Measurements from ENCODE around the gene APC2. TPM values are rescaled to one million over a fixed set of nuclear protein-coding genes. Genes with fewer than 3 reads are reported as not detected.
A peak's percentile ranks its signal among the peaks of the same experiment; 100 is the strongest.

Gene APC2
- total RNA-seq, 1 experiment from 2014 or later = 1.4 TPM

DNA sequence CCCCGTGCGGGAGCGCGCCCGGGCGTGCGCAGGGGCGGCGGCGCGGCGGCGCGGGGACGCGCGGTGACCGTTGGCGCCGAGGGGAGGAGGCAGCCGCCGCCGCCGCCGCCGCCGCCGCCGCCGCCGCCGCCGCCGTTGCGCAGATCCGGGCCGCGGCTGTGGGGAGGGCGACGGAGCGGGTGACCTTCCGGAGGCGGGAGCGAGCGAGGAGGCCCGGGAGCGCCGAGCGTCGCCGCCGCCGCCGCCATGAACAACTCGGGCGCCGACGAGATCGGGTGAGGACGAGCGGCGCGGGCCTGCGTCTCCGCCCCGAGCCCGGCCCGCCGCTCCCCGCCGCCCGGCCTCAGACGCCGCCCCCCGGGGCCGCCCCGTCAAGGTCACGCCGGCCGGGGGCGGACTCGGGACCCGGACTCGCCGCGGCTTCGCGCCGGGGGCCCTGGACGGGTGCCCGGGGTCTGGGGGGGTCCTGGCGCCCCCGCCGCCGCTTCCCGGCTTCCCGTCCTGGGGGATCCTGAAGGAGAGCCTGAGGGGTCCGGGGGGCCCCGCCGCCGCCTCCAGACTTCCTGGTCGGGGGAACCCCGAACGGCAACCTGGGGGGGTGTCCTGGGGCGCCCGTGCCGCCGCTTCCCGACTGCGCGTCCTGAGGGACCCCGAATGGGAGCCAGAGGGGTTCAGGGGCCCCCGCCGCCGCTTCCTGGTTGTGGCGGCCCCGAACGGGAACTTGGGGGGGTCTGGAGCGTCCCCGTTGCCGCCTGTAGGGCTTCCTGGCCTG is 42.2 kb upstream of the APC2 start, which contains the start of gene DAZAP1:
TSS of gene DAZAP1 (plus strand) at position 59 of the 772 bp plus-strand sequence. CDS start at position 247, 188 bp downstream.
- POLR2A ChIA-PET = no interaction called here
- ATAC-seq (no peak), DNase-seq (ENCODE audit: low spot score) (no peak)
- CTCF ChIA-PET = no interaction called here
- Mint-ChIP-seq H3K27me3 (ENCODE audit: low read depth) (peaks cover 4% of the 10 kb centered on the region; the same call in 1 of the 2 replicates), H3K4me1 (peaks cover 43% of the 10 kb centered on the region), H3K9me3 (no peaks in the 10 kb centered on the region), H3K4me3 (peak within 1 kb of the TSS; percentile 71), H3K36me3 (peaks cover 16% of the 10 kb centered on the region), H3K27ac (peak within 1 kb of the TSS; percentile 96)
- TF ChIP-seq JUN (CRISPR knock-in tag; IDR thresholded peaks at IDR 0.05) (no peak), TP53 (CRISPR knock-in tag; IDR thresholded peaks at IDR 0.05) (no peak)

DNA sequence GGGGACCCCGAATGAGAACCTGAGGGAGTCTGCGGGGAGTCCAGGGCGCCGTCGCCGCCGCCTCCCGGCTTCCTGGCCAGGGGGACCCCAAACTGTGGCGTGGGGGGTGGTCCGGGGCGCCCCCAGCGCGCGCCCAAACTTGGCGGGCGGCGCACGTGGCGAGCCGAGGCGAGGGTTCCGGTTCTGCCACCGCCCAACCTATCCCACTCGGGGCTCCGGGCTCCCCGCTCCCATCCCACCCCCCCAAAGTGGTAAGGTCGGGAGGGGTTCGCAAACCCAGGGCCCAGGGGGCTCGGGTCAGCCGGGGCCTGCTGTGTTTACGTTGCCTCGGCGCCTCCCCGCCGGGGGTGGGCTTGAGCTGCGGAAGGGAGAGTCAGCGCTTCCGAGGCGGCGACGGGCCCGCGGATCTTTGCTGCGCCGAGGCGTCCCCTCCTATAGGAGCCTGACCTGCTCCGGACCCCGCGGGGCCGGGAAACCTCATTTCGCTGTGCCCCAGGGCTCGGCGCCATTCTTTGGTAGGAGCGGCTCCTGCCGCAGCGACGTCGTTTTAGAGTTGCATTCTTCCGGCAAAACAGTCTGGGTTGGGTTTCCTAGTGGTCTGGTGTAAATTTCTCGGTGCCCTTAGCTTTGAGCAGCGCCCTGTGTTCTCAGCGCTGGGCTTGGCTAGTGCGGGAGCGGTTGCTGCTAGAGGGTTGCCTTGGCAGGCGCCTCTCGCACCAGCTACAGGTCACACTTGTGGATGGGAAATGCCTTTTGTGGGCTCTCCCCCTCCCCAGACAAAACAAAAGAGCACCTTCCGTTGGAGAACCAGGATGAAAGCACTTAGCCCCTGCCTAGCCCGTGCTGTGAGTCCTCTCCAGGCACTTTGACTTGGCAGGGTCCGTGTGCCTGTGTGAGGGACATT is 41.4 kb upstream of the APC2 start:
- Mint-ChIP-seq H3K27ac (peak overlapping the region; percentile 96), H3K27me3 (ENCODE audit: low read depth) (no peaks in the 10 kb centered on the region; the same call in 1 of the 2 replicates), H3K9me3 (no peaks in the 10 kb centered on the region), H3K4me1 (peaks cover 43% of the 10 kb centered on the region), H3K4me3 (peak overlapping the region; percentile 95), H3K36me3 (peaks cover 23% of the 10 kb centered on the region)
- POLR2A ChIA-PET = interaction anchor here (1.0 kb wide), 1 partner anchor 27 kb away, joined by 3 read pairs; no protein-coding TSS in a partner anchor
- ATAC-seq (no peak), DNase-seq (ENCODE audit: low spot score) (peak; percentile 48)
- CTCF ChIA-PET = interaction anchor here (0.6 to 0.7 kb wide), 4 partner anchors 48 to 1696 kb away, joined by 3 read pairs; no protein-coding TSS in a partner anchor
- TF ChIP-seq ATF1 (CRISPR knock-in tag; IDR thresholded peaks at IDR 0.05) (no peak), ZNF232 (CRISPR knock-in tag; IDR thresholded peaks at IDR 0.05) (no peak), ZNF219 (CRISPR knock-in tag; IDR thresholded peaks at IDR 0.05; ENCODE audit: borderline replicate concordance) (no peak), ESRRA (CRISPR knock-in tag; IDR thresholded peaks at IDR 0.05; ENCODE audit: borderline replicate concordance) (no peak), NR2C2 (CRISPR knock-in tag; IDR thresholded peaks at IDR 0.05) (no peak), ZBTB21 (CRISPR knock-in tag; IDR thresholded peaks at IDR 0.05; ENCODE audit: borderline replicate concordance) (no peak), SMAD3 (CRISPR knock-in tag; IDR thresholded peaks at IDR 0.05; ENCODE audit: borderline replicate concordance) (no peak), SMAD4 (CRISPR knock-in tag; IDR thresholded peaks at IDR 0.05) (no peak)
- TF ChIP-seq, protein P1, sequence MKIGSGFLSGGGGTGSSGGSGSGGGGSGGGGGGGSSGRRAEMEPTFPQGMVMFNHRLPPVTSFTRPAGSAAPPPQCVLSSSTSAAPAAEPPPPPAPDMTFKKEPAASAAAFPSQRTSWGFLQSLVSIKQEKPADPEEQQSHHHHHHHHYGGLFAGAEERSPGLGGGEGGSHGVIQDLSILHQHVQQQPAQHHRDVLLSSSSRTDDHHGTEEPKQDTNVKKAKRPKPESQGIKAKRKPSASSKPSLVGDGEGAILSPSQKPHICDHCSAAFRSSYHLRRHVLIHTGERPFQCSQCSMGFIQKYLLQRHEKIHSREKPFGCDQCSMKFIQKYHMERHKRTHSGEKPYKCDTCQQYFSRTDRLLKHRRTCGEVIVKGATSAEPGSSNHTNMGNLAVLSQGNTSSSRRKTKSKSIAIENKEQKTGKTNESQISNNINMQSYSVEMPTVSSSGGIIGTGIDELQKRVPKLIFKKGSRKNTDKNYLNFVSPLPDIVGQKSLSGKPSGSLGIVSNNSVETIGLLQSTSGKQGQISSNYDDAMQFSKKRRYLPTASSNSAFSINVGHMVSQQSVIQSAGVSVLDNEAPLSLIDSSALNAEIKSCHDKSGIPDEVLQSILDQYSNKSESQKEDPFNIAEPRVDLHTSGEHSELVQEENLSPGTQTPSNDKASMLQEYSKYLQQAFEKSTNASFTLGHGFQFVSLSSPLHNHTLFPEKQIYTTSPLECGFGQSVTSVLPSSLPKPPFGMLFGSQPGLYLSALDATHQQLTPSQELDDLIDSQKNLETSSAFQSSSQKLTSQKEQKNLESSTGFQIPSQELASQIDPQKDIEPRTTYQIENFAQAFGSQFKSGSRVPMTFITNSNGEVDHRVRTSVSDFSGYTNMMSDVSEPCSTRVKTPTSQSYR (CRISPR knock-in tag; IDR thresholded peaks at IDR 0.05) = no peak
- TF ChIP-seq, protein P2, sequence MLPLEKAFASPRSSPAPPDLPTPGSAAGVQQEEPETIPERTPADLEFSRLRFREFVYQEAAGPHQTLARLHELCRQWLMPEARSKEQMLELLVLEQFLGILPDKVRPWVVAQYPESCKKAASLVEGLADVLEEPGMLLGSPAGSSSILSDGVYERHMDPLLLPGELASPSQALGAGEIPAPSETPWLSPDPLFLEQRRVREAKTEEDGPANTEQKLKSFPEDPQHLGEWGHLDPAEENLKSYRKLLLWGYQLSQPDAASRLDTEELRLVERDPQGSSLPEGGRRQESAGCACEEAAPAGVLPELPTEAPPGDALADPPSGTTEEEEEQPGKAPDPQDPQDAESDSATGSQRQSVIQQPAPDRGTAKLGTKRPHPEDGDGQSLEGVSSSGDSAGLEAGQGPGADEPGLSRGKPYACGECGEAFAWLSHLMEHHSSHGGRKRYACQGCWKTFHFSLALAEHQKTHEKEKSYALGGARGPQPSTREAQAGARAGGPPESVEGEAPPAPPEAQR (CRISPR knock-in tag; IDR thresholded peaks at IDR 0.05) = no peak
- TF ChIP-seq, protein P3, sequence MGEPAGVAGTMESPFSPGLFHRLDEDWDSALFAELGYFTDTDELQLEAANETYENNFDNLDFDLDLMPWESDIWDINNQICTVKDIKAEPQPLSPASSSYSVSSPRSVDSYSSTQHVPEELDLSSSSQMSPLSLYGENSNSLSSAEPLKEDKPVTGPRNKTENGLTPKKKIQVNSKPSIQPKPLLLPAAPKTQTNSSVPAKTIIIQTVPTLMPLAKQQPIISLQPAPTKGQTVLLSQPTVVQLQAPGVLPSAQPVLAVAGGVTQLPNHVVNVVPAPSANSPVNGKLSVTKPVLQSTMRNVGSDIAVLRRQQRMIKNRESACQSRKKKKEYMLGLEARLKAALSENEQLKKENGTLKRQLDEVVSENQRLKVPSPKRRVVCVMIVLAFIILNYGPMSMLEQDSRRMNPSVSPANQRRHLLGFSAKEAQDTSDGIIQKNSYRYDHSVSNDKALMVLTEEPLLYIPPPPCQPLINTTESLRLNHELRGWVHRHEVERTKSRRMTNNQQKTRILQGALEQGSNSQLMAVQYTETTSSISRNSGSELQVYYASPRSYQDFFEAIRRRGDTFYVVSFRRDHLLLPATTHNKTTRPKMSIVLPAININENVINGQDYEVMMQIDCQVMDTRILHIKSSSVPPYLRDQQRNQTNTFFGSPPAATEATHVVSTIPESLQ (CRISPR knock-in tag; IDR thresholded peaks at IDR 0.05) = no peak
- TF ChIP-seq, protein P4, sequence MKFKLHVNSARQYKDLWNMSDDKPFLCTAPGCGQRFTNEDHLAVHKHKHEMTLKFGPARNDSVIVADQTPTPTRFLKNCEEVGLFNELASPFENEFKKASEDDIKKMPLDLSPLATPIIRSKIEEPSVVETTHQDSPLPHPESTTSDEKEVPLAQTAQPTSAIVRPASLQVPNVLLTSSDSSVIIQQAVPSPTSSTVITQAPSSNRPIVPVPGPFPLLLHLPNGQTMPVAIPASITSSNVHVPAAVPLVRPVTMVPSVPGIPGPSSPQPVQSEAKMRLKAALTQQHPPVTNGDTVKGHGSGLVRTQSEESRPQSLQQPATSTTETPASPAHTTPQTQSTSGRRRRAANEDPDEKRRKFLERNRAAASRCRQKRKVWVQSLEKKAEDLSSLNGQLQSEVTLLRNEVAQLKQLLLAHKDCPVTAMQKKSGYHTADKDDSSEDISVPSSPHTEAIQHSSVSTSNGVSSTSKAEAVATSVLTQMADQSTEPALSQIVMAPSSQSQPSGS (CRISPR knock-in tag; IDR thresholded peaks at IDR 0.05; ENCODE audit: borderline replicate concordance, low read depth) = no peak
- TF ChIP-seq, protein P5, sequence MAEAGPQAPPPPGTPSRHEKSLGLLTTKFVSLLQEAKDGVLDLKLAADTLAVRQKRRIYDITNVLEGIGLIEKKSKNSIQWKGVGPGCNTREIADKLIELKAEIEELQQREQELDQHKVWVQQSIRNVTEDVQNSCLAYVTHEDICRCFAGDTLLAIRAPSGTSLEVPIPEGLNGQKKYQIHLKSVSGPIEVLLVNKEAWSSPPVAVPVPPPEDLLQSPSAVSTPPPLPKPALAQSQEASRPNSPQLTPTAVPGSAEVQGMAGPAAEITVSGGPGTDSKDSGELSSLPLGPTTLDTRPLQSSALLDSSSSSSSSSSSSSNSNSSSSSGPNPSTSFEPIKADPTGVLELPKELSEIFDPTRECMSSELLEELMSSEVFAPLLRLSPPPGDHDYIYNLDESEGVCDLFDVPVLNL (CRISPR knock-in tag; IDR thresholded peaks at IDR 0.05; ENCODE audit: borderline replicate concordance, low read depth) = no peak
- TF ChIP-seq, protein P6, sequence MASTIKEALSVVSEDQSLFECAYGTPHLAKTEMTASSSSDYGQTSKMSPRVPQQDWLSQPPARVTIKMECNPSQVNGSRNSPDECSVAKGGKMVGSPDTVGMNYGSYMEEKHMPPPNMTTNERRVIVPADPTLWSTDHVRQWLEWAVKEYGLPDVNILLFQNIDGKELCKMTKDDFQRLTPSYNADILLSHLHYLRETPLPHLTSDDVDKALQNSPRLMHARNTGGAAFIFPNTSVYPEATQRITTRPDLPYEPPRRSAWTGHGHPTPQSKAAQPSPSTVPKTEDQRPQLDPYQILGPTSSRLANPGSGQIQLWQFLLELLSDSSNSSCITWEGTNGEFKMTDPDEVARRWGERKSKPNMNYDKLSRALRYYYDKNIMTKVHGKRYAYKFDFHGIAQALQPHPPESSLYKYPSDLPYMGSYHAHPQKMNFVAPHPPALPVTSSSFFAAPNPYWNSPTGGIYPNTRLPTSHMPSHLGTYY (CRISPR knock-in tag; IDR thresholded peaks at IDR 0.05) = no peak
- TF ChIP-seq, protein P7, sequence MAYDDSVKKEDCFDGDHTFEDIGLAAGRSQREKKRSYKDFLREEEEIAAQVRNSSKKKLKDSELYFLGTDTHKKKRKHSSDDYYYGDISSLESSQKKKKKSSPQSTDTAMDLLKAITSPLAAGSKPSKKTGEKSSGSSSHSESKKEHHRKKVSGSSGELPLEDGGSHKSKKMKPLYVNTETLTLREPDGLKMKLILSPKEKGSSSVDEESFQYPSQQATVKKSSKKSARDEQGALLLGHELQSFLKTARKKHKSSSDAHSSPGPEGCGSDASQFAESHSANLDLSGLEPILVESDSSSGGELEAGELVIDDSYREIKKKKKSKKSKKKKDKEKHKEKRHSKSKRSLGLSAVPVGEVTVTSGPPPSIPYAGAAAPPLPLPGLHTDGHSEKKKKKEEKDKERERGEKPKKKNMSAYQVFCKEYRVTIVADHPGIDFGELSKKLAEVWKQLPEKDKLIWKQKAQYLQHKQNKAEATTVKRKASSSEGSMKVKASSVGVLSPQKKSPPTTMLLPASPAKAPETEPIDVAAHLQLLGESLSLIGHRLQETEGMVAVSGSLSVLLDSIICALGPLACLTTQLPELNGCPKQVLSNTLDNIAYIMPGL (CRISPR knock-in tag; IDR thresholded peaks at IDR 0.05) = peak; percentile 77; the same call in 1 of the 2 replicates
- TF ChIP-seq, protein P8, sequence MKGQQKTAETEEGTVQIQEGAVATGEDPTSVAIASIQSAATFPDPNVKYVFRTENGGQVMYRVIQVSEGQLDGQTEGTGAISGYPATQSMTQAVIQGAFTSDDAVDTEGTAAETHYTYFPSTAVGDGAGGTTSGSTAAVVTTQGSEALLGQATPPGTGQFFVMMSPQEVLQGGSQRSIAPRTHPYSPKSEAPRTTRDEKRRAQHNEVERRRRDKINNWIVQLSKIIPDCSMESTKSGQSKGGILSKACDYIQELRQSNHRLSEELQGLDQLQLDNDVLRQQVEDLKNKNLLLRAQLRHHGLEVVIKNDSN (CRISPR knock-in tag; IDR thresholded peaks at IDR 0.05) = 0 out of 2 replicates have a peak, but pooled peaks have one; percentile 11

All from WTC11 (cell line).